Measurements from ENCODE around the gene NEURL1B. TPM values are rescaled to one million over a fixed set of nuclear protein-coding genes. Genes with fewer than 3 reads are reported as not detected.

Gene NEURL1B
- total RNA-seq, 1 donor from 2014 or later, result 6.1 TPM

DNA sequence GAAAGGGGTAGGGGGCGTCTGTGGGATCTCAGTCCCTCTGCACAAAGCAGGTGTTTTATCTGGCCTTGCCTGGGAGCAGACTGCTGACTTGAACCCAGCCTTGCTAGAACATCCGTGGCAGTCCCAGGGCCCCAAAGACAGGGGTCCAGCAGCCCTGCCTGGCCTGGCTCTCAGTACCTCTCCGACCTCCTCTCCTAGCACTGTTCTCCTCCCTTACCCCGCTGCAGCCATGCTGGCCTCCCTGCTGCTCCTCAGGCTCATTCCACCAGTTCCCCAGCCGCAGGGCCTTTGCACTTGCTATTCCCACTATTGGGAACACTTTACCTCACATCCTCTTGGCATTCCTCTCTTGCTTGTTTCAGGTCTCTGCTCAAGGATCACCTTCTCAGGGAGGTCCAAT is 84.7 kb downstream of the NEURL1B start:
- Mint-ChIP-seq H3K4me1 (peaks cover 13% of the 10 kb centered on the region), H3K9me3 (no peaks in the 10 kb centered on the region), H3K27me3 (ENCODE audit: low read depth) (no peaks in the 10 kb centered on the region), H3K4me3 (no peak overlapping the region), H3K36me3 (ENCODE audit: low read depth) (no peaks in the 10 kb centered on the region), H3K27ac (ENCODE audit: unreplicated experiment) (no peak overlapping the region)
- TF ChIP-seq, protein P1, sequence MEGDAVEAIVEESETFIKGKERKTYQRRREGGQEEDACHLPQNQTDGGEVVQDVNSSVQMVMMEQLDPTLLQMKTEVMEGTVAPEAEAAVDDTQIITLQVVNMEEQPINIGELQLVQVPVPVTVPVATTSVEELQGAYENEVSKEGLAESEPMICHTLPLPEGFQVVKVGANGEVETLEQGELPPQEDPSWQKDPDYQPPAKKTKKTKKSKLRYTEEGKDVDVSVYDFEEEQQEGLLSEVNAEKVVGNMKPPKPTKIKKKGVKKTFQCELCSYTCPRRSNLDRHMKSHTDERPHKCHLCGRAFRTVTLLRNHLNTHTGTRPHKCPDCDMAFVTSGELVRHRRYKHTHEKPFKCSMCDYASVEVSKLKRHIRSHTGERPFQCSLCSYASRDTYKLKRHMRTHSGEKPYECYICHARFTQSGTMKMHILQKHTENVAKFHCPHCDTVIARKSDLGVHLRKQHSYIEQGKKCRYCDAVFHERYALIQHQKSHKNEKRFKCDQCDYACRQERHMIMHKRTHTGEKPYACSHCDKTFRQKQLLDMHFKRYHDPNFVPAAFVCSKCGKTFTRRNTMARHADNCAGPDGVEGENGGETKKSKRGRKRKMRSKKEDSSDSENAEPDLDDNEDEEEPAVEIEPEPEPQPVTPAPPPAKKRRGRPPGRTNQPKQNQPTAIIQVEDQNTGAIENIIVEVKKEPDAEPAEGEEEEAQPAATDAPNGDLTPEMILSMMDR (conservative IDR thresholded peaks at IDR 0.05), result no peak
- no peak for DNase-seq (ENCODE audit: low read depth, low spot score)

DNA sequence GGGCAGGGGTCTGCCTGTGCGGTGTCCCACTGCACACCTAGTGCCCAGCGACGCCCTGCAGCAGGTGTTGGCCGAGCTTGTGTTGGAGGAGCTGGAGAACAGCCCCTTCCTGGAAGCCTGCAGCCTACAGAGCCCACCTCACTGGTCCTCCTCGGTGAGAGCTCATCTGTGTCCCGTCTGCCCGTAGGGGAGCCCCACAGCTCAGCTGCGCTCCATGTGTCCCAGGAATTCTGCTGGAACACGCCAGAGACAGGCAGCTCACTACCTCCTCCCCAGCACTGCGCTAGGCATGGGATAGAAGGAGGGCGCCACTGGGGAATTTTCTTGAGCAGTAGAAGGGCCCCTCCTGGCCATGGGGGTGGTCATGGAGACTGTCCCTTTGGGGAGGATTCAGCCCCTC is 85.9 kb downstream of the NEURL1B start:
- Mint-ChIP-seq H3K27me3 (ENCODE audit: low read depth) (no peaks in the 10 kb centered on the region), H3K9me3 (no peaks in the 10 kb centered on the region), H3K4me3 (no peak overlapping the region), H3K27ac (ENCODE audit: unreplicated experiment) (no peak overlapping the region), H3K36me3 (ENCODE audit: low read depth) (no peaks in the 10 kb centered on the region), H3K4me1 (peaks cover 13% of the 10 kb centered on the region)
- no peak for DNase-seq (ENCODE audit: low read depth, low spot score)
- TF ChIP-seq, protein P1 (conservative IDR thresholded peaks at IDR 0.05), result no peak

DNA sequence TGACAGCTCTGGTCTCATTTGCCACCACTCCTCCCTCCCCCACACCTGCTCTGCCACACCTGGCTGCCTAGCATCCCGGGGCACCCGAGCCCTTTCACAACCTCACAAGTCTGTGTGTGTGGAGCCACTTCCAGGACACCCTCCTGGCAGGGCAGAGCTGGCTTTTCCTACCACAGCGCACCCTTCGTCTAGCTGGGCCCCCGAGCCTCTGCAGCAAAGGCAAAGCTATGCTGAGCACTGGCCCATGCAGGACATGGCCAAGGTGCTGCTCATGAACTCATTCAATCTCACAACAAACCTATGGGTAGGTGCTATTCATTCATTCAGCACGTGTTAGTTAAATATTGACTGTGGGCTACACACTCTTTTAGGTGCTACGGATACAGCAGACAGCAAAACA is 86.5 kb downstream of the NEURL1B start:
- no peaks in the 10 kb centered on the region for H3K36me3 Mint-ChIP-seq (ENCODE audit: low read depth)
- no peaks in the 10 kb centered on the region for H3K9me3 Mint-ChIP-seq
- H3K4me3 Mint-ChIP-seq, result no peak overlapping the region
- H3K4me1 Mint-ChIP-seq, result peaks cover 13% of the 10 kb centered on the region
- H3K27ac Mint-ChIP-seq (ENCODE audit: unreplicated experiment), result peak overlapping the region; percentile 51
- TF ChIP-seq, protein P1 (conservative IDR thresholded peaks at IDR 0.05), result no peak
- DNase-seq (ENCODE audit: low read depth, low spot score), result no peak
- H3K27me3 Mint-ChIP-seq (ENCODE audit: low read depth), result no peaks in the 10 kb centered on the region

DNA sequence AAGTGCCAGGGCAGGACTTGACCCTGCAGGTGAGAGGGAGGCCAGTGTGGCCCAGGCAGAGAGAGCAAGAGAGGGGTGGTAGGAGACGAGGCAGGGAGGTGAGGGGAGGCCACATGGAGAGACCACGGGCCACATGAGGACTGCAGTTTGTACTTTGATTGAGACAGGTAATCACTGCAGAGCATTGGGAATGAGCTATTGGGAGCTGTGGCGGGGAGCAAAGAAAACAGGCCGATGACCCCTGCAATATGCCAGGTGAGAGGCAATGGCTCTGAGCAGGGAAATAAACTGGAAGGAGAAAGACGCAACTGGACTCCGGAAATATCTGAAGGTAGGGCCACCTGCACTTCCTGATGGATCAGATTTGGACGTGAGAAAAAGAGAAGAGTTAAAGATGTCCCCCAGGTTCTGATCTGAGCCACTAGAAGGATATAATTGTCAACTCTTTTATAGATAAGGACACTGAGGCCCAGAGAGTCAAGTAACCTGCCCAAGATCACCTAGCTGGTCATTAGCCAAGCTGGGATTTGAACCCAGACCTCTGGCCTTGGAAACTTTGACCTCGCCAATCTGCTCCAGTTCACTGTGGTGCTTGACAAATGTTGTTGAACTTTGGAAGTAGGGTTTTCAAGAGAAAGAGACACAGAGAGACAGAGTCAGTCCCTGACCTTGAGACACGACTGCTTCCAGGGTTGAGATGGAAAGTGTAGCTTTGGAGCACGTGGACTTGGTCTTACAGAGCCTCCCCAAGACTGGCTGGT is 87.6 kb downstream of the NEURL1B start:
- H3K27me3 Mint-ChIP-seq (ENCODE audit: low read depth), result no peaks in the 10 kb centered on the region
- H3K4me3 Mint-ChIP-seq, result no peak overlapping the region
- no peak overlapping the region for H3K27ac Mint-ChIP-seq (ENCODE audit: unreplicated experiment)
- TF ChIP-seq, protein P1 (conservative IDR thresholded peaks at IDR 0.05), result no peak
- no peak for DNase-seq (ENCODE audit: low read depth, low spot score)
- H3K9me3 Mint-ChIP-seq, result no peaks in the 10 kb centered on the region
- H3K4me1 Mint-ChIP-seq, result peaks cover 9% of the 10 kb centered on the region
- no peaks in the 10 kb centered on the region for H3K36me3 Mint-ChIP-seq (ENCODE audit: low read depth)

DNA sequence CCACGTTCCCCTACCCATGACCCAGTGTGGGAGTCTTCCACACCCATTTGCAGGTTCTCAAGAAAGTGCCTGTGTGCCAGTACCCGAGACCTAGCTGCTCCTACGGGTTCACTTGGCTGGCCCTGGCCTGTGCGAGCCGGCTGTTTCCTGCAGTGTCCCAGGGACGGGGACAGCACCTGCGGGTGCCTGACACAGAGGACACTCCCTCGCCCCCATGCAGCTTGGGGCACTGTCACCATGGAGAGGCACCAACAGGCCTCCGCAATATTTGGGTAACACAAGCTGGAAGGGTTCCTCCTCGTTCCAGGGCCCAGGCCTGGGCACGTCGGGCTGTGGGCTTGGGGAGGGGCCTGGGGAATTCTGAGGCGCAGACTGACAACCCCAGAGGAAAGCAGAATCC is 88.5 kb downstream of the NEURL1B start:
- no peak overlapping the region for H3K4me3 Mint-ChIP-seq
- no peaks in the 10 kb centered on the region for H3K36me3 Mint-ChIP-seq (ENCODE audit: low read depth)
- no peak for DNase-seq (ENCODE audit: low read depth, low spot score)
- peak overlapping the region; percentile 27 for H3K27ac Mint-ChIP-seq (ENCODE audit: unreplicated experiment)
- TF ChIP-seq, protein P1 (conservative IDR thresholded peaks at IDR 0.05), result no peak
- H3K27me3 Mint-ChIP-seq (ENCODE audit: low read depth), result no peaks in the 10 kb centered on the region
- H3K9me3 Mint-ChIP-seq, result no peaks in the 10 kb centered on the region
- peaks cover 2% of the 10 kb centered on the region for H3K4me1 Mint-ChIP-seq
